ENCODE measurements around the gene SLC16A12. TPM values are rescaled to one million over a fixed set of nuclear protein-coding genes. Genes with fewer than 3 reads are reported as not detected.
"Not testable (repeated sequence)": the region's sequence is repeated elsewhere in the genome, so short reads cannot be mapped to it uniquely, and the experiment has no call there.

SLC16A12 gene
- total and polyA plus RNA-seq, 12 donors = 0.25 to 2.4 (median 0.53) TPM; not detected in 1

DNA sequence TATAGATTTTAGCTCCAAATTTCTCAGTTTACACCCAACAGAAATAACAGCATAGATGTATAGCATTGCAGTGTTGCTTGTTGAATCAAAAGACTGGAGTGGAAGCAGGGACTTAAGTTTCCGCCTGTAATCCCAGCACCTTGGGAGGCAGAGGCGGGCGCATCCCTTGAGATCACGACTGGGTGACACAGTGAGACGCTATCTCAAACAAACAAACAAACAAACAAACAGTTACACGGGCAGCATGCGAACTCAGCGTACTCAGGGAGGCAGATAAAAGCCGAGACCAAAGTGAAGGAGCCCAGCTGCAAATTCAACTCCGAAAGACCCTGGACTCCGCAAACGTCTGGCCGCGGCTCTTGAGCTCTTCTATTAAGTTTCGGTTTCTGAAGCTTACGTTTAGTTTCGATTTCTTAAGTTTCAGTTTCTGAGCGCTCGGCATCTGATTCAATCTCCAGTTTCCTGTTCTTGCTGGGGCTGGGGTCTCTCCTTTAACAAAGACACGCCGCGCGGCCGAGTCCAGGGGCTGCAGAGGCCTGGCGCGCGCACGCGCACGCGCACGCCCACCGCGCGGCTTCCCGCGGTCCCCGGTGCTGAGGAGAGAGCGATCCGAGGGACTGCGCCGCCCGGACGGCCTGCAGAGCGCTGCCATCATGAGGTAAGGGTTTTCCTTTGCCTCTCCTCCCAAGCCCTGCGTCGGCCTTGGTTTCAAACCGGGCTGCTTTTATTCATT, 121.1 kb downstream of the SLC16A12 start, which contains the start of gene IFIT5:
Gene IFIT5 (plus strand): TSS at position 423 of the 733 bp plus-strand sequence. CDS start 231 bp downstream, at position 654.
- 0 to 1% (median 0%) methylated on average over 24 to 48 of the region's 48 CpGs for WGBS, 4 donors
- peak in 1 of 2 donors; percentile 62 for TF ChIP-seq POLR2A (IDR thresholded peaks at IDR 0.05)
- TF ChIP-seq, protein P1, sequence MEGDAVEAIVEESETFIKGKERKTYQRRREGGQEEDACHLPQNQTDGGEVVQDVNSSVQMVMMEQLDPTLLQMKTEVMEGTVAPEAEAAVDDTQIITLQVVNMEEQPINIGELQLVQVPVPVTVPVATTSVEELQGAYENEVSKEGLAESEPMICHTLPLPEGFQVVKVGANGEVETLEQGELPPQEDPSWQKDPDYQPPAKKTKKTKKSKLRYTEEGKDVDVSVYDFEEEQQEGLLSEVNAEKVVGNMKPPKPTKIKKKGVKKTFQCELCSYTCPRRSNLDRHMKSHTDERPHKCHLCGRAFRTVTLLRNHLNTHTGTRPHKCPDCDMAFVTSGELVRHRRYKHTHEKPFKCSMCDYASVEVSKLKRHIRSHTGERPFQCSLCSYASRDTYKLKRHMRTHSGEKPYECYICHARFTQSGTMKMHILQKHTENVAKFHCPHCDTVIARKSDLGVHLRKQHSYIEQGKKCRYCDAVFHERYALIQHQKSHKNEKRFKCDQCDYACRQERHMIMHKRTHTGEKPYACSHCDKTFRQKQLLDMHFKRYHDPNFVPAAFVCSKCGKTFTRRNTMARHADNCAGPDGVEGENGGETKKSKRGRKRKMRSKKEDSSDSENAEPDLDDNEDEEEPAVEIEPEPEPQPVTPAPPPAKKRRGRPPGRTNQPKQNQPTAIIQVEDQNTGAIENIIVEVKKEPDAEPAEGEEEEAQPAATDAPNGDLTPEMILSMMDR (IDR thresholded peaks at IDR 0.05) = no peak
- Histone ChIP-seq H3K36me3 (replicated peaks in 1 of 2) (no peaks in the 10 kb centered on the region), H3K4me1 (replicated peaks in 1 of 2) (peaks cover 14 to 45% of the 10 kb centered on the region in 2 donors), H3K4me3 (peak within 1 kb of the TSS; percentile 52 to 96 (median 78)), H3K27ac (peak within 1 kb of the TSS; percentile 84 to 98 (median 94)), H3K27me3 (no peaks in the 10 kb centered on the region), H3K9me3 (replicated peaks in 1 of 3) (no peaks in the 10 kb centered on the region)
- peak; percentile 68 to 83 (median 70) for DNase-seq
- intact Hi-C loops (cut with DNase I) = no loop called here

DNA sequence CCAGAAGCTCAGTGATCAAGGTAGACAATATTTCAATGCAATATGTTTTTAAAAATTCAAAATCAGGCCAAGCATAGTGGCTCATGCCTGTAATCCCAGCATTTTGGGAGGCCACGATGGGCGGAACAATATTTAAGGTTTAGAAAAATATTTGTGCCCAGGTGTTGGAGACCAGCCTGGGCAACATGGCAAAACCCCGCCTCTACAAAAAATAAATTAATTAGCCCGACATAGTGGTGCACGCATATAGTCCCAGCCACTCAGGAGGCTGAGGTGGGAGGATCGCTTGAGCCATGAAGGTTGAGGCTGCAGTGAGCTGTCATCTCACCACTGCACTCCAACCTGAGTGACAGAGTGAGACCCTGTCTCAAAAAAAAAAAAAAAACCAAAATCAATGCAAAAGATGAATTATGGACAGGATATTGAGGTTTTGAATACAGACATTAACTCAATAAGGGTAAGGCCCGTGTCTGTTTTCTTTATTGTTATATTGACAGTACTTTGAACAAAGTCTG, 121.9 kb downstream of the SLC16A12 start:
- TF ChIP-seq POLR2A (IDR thresholded peaks at IDR 0.05) = no peak
- TF ChIP-seq, protein P1 (IDR thresholded peaks at IDR 0.05) = no peak
- 78 to 87% (median 85%) methylated on average over 7 of the region's 7 CpGs for WGBS, 4 donors
- no peak for DNase-seq
- intact Hi-C loops (cut with DNase I) = no loop called here
- Histone ChIP-seq H3K9me3 (replicated peaks in 1 of 3) (no peaks in the 10 kb centered on the region), H3K27me3 (no peaks in the 10 kb centered on the region), H3K27ac (peak overlapping the region; percentile 84 to 98 (median 94)), H3K4me1 (replicated peaks in 1 of 2) (peaks cover 14 to 38% of the 10 kb centered on the region in 2 donors), H3K36me3 (replicated peaks in 1 of 2) (no peaks in the 10 kb centered on the region), H3K4me3 (peak overlapping the region in 1 of 4 donors; percentile 67)

DNA sequence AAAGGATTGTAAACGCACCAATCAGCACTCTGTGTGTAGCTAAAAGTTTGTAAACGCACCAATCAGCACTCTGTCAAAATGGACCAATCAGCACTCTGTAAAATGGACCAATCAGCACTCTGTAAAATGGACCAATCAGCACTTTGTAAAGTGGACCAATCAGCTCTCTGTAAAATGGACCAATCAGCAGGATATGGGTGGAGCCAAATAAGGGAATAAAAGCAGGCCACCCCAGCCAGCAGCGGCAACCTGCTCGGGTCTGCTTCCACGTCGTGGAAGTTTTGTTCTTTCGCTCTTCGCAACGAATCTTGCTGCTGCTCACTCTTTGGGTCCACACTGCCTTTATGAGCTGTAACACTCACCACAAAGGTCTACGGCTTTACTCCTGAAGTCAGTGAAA, 123.1 kb downstream of the SLC16A12 start:
- intact Hi-C loops (cut with DNase I); H3K27ac ChIP-seq; H3K36me3 ChIP-seq (replicated peaks in 1 of 2); H3K4me3 ChIP-seq; H3K9me3 ChIP-seq (replicated peaks in 1 of 3); DNase-seq; H3K27me3 ChIP-seq: not testable (repeated sequence)
- peaks cover 14 to 27% of the 10 kb centered on the region in 2 donors for H3K4me1 ChIP-seq (replicated peaks in 1 of 2)
- 88 to 97% (median 93%) methylated on average over 10 of the region's 10 CpGs for WGBS, 4 donors

DNA sequence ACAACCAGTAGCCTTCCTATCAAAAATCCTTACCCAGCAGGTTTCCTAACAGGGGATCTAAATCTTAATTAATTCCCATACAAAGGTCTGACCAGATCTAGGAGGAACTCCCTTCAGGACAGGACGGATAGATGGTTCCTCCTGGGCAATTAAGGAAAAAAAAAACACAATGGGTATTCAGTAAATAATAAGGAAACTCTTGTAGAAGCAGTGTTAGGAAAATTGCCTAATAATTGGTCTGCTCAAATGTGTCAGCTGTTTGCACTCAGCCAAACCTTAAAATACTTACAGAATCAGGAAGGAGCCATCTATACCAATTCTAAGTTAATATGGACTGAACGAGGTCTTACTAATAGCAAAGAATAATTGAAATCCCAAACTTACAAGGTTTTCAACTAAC, 124.3 kb downstream of the SLC16A12 start:
- H3K9me3 ChIP-seq (replicated peaks in 1 of 3); H3K27ac ChIP-seq; H3K4me3 ChIP-seq; H3K36me3 ChIP-seq (replicated peaks in 1 of 2); H3K27me3 ChIP-seq; intact Hi-C loops (cut with DNase I); DNase-seq: not testable (repeated sequence)
- 75 to 80% (median 77%) methylated on average over 2 of the region's 2 CpGs for WGBS, 4 donors
- peaks cover 9 to 15% of the 10 kb centered on the region in 2 donors for H3K4me1 ChIP-seq (replicated peaks in 1 of 2)

DNA sequence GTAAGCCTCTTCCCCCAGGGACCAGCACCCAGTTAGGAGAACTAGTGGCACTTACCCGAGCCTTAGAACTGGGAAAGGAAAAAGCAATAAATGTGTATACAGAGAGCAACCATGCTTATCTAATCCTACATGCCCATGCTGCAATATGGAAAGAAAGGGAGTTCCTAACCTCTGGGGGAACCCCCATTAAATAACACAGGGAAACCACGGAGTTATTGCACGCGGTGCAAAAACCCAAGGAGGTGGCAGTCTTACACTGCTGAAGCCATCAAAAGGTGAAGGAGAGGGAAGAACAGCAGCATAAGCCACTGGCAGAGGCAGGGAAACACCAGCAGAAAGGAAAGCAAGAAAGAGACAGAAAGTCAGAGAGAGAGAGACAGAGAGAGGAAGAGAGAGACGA, 124.8 kb downstream of the SLC16A12 start:
- intact Hi-C loops (cut with DNase I); H3K4me1 ChIP-seq (replicated peaks in 1 of 2); H3K27ac ChIP-seq; H3K36me3 ChIP-seq (replicated peaks in 1 of 2); H3K27me3 ChIP-seq; H3K9me3 ChIP-seq (replicated peaks in 1 of 3); H3K4me3 ChIP-seq; DNase-seq: not testable (repeated sequence)
- 88 to 94% (median 91%) methylated on average over 5 of the region's 5 CpGs for WGBS, 4 donors

DNA sequence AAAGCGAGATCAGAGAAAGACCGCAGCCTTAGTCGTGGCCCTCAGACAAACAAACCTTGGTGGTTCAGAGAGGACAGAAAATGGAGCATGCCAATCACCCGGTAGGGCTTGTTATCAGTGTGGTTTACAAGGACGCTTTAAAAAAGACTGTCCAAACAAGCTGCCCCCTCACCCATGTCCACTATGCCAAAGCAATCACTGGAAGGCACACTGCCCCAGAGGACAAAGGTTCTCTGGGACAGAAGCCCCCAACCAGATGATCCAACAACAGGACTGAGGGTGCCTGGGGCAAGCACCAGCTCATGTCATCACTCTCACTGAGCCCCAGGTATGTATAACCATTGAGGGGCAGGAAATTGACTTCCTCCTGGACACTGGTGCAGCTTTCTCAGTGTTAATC, 126.1 kb downstream of the SLC16A12 start:
- H3K4me3 ChIP-seq; H3K36me3 ChIP-seq (replicated peaks in 1 of 2); H3K4me1 ChIP-seq (replicated peaks in 1 of 2); intact Hi-C loops (cut with DNase I); DNase-seq; H3K9me3 ChIP-seq (replicated peaks in 1 of 3); H3K27ac ChIP-seq; H3K27me3 ChIP-seq: not testable (repeated sequence)
- 62 to 72% (median 68%) methylated on average over 4 to 5 of the region's 5 CpGs for WGBS, 4 donors

DNA sequence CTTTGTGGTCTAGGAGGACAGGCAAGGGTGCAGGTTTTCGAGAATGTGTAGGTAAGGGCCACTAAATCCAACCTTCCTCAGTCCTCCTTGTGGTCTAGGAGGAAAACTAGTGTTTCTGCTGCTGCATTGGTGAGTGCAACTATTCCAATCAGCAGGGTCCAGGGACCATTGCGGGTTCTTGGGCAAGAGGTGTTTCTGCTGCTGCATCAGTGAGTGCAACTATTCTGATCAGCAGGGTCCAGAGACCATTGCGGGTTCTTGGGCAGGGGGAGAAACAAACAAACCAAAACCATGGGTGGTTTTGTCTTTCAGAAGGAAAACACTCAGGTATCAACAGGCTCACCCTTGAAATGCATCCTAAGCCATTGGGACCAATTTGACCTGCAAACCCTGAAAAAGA, 127.6 kb downstream of the SLC16A12 start:
- WGBS, 4 donors = 96 to 97% (median 97%) methylated on average over 3 of the region's 3 CpGs
- H3K27ac ChIP-seq; H3K4me3 ChIP-seq; H3K9me3 ChIP-seq (replicated peaks in 1 of 3); DNase-seq; intact Hi-C loops (cut with DNase I); H3K27me3 ChIP-seq; H3K4me1 ChIP-seq (replicated peaks in 1 of 2); H3K36me3 ChIP-seq (replicated peaks in 1 of 2): not testable (repeated sequence)

DNA sequence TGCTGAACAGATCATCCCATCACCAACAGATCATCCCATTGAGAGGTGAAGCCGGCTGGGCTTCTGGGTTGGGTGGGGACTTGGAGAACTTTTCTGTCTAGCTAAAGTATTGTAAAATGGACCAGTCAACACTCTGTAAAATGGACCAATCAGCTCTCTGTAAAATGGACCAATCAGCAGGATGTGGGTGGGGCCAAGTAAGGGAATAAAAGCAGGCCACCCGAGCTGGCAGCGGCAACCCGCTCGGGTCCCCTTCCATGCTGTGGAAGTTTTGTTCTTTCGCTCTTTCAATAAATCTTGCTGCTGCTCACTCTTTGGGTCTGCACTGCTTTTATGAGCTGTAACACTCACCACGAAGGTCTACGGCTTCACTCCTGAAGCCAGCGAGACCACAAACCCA, 129.2 kb downstream of the SLC16A12 start:
- DNase-seq; intact Hi-C loops (cut with DNase I); H3K4me3 ChIP-seq; H3K27me3 ChIP-seq; H3K36me3 ChIP-seq (replicated peaks in 1 of 2); H3K27ac ChIP-seq; H3K4me1 ChIP-seq (replicated peaks in 1 of 2); H3K9me3 ChIP-seq (replicated peaks in 1 of 3): not testable (repeated sequence)
- WGBS, 4 donors = 95 to 98% (median 96%) methylated on average over 9 of the region's 9 CpGs
